GM19328 (cell line): ENCODE measurements around the gene TSHZ2.
"Not testable (repeated sequence)": the region's sequence is repeated elsewhere in the genome, so short reads cannot be mapped to it uniquely, and the experiment has no call there.

ENCODE experiments used
- ATAC-seq: cut with Tn5 transposase; IDR thresholded peaks from one replicate; pipeline ENCODE4 v1.9.1; 2021; ENCODE audit warnings: mild to moderate bottlenecking, moderate library complexity; ENCODE audit not compliant: unreplicated experiment

The TSHZ2 gene

DNA sequence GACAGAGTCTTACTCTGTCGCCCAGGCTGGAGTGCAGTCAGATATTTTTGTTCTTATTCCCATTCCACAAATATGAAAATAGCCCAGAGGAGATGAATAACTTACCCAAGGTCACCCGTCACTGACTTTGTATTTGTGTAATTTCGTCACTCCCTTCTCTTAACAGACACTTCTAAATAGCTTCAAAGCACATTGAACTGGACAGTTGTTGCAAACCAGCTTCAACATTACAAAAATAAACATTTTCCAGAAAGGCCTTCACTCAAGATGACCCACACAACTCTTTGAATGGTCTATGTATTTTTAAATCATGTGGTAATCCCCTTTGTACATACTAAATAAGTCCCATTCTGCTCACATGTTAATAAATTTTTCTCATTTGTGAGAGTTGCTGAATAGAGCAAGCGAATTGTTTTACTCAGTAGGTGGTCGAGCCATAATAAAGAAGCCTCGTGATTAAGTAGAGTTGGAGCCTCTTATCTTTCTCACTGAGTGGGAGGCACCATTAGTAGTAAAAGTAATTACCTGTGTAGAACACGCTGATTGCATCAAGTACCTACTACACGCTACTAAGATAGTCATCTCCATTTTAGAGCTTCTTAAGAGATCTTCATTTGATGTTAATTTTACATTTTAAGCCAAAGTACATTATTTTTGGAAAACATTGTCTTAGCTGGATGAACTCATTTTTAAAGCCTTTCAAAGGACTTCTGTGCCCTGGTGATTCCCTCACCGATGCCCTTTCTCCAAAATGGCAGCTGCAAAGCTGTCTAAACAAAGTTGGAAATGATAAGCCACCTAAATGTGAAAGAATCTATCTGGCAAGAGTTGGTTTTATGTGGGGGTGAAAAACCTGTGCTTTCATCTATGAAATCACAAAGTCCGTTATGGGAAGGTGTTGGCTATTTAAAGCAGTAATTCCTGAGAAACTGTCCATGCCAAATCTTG lies 110.0 kb downstream of the TSHZ2 start:
- no peak for ATAC-seq

DNA sequence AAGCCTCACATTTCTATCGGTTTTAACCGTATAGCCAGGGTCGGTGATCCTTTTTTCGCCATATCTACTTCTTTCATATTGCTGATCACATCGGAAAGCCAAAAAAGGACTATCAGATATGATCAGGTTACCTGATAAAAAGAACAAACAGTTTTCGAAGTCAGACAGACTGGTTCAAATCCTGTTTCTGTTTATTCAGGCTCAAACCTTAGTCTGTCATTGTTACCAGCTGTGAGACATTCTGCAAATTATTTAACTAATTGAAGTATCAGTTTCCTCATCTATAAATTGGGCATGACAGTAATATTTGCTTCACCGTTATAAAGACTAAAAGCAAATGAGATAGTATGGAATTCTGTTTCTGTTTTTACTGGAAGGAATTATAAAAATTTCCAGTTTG lies 111.3 kb downstream of the TSHZ2 start:
- no peak for ATAC-seq

DNA sequence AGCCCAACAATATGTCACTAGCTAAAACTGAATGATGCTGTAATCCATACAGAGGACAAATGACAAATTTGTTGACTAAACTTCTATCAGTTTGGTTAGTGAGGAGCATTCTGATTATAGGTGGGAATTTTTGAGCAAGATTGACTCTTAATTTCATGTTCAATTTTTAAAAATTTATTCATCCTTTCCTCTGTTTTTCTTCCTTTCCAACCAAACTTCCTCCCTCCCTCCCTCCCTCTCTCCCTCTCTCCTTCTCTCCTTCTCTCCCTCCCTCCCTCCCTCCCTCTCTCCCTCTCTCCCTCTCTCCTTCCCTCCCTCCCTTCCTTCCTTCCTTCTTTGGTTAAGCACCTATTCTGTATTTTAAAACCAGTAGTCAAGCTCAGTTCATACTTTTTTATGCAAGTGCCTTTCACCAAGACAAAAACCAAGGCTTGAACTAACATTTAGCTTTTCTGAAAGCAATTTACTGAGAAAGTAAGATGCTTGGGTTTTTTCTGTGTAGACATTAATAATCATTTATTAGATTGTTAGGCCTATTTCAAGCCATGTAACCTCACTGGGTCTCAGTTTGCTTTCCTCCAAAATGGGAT lies 112.3 kb downstream of the TSHZ2 start:
- no peak for ATAC-seq

DNA sequence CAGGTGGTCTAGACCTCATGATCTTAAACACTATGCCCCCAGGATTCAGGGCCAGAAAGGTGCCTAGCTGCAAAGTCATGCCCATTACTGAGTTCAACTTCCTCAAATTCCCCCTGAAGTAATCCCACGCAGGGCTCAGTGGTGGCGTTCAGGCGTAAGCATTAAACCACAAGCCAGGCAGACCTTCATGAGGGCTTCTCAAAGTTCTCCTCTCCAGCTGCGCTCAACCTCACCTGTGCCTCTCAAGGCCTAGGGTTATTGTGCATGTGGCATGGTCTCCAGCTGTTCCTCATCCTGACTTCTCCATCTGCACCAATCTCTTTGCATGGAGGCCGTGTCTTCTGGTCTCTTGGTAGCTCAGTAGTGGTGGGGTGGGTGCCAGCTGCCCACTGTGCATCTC lies 113.6 kb downstream of the TSHZ2 start:
- no peak for ATAC-seq

DNA sequence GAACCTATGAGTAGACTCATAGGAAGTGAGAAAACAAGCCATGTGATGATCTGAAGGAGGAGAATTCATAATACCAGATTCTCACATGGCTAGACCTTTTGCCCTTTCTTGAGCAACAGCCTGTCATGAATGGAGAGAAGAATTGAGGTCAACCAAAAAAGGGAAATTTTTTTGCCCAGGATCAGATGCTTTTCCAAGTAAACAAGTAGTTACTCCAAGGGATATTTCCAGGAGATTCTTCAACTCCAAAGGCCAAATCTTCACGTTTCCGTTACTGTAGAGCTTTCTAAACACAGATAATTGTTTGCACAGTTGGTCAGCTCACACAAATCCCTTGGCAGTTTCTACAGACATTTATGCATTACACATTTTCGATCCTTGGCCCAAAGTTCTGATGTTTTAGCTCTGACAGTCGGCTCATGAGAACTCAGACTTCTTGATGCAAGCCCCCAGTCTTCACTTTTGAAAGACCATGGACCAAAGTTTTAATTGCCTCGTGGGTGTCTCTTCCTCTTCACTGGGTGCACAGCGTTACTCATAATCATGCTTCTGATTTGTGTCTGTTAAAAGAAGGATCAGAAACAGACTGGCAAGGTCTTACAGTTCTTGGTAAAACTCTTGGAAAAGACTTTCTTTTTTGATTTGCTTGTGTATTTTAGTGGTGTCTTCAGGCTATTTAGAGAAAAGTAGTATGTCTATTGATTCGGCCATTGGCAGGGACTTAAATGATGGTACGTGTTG lies 115.0 kb downstream of the TSHZ2 start:
- no peak for ATAC-seq

DNA sequence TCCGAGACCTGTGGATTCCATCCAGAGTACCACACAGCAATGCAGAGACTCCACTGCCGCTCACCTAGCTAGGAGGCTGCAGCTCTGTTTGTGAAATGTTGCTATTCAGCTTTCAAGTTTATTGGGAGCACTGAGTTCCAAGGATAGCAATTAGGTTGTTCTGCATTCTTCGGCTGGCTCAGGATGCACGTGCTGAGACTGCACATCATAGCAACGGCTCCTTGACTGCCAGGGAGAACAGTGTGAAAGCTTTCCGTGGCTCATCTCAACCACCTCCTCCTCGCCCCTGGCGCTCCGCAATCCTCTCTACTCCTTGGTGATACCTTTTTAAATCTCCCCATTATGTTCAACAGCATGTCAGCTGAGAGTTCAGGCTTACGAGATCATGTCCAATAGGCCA lies 116.6 kb downstream of the TSHZ2 start:
- ATAC-seq: no peak

DNA sequence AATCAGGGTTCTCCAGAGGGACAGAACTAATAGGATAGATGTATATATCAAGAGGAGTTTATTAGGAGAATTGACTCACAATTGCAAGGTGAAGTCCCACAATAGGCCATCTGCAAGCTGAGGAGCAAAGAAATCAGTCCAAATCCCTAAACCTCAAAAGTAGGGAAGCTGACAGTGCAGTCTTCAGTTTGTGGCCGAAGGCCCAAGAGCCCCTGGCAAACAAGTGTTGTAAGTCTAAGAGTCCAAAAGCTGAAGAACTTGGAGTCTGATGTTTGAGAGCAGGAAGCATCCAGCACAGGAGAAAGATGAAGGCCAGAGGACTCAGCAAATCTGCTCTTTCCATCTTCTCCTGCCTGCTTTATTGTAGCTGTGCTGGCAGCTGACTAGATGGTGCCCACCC lies 117.7 kb downstream of the TSHZ2 start:
- ATAC-seq: not testable (repeated sequence)

DNA sequence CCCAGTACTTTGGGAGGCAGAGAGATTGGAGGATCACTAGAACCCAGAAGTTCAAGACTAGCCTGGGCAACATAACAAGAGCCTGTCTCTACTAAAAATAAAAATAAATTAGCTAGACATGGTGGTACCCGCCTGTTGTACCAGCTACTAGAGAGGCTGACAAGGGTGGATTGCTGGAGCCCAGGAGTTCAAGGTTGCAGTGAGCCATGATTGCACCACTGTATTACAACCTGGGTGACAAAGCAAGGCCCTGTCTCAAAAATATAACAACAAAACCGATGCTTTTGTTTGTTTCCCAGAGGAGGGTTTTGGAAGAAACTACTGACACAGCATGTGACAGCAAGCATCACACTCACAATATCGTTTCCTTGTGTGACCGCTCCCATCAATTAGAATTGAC lies 119.6 kb downstream of the TSHZ2 start:
- no peak for ATAC-seq

DNA sequence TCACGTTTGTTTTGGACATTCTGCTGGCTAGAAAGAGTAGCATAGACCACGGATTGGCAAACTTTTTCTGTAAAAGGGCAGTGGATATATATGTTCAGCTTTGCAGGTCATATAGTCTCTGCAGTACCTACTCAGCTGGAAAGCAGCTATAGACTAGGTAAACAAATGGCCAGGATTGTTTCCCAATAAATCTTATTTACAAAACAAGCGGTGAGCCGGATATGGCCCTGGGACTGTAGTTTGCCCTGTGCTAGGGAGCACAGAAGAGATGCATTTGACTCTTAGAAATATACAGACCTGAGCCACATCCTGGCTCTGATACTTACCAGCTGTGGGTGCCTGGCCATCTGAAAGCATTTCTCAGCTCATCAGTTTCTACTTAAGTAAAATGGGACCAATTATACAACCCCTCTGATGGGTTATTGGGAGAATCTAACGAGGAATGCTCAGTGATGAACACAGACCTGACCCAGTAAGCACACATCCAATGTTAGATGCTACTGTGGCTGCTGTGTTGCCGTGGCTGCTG lies 120.7 kb downstream of the TSHZ2 start:
- no peak for ATAC-seq

DNA sequence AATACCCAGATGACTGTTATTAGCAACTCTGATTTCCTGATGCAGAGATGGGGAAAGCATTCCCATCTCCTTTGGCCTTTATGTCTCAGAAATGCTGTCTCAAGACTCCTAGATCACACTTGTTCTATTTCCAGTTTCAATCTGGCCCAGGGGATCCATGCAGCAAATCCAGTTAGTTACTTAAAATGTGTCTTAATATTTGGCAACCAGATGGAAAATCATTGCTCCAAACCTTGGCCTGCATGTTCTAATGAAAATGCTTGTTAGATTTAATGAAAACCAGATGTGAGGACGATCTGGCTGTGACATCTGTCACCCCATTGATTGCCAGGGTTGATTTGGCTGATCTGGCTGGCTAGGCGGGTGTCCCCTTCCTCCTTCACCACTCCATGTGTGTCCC lies 125.2 kb downstream of the TSHZ2 start:
- ATAC-seq: no peak

DNA sequence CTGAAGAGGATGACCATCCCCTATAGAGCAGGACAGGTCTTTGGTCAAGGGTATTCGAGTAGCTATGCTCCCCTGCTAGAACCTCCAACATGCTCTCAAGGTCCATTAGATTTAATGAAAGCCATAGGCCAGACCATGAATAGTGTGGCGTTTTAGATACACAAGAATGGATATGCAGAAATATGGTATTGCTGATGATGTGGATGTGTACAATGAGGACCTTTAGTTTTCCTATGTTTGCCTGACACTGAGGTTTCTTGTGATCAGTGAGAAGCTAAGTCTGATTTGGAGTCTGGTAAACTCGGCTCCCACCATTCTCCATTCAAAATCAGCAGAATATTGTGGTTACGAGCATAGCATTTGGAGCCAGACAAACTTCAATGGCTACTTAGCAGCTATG lies 125.6 kb downstream of the TSHZ2 start:
- no peak for ATAC-seq

DNA sequence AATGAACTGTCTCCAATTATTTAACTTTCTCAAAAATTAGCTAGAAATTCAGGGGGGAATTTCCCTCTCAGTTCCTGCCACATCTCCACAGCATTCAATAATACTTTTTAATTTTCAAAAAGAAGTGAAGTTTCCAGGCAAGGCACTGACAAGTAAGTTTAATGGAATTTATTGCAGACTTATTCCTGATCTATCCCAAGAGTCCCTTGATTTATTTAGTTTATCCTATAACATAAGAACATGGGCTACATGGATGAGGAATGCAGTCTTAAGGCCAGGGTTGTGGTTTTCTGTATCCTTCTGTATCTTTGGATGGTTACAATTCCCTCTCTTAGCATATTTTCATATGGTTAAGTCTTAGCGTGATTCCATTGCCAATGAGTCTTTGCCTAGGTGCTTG lies 126.5 kb downstream of the TSHZ2 start:
- ATAC-seq: no peak

DNA sequence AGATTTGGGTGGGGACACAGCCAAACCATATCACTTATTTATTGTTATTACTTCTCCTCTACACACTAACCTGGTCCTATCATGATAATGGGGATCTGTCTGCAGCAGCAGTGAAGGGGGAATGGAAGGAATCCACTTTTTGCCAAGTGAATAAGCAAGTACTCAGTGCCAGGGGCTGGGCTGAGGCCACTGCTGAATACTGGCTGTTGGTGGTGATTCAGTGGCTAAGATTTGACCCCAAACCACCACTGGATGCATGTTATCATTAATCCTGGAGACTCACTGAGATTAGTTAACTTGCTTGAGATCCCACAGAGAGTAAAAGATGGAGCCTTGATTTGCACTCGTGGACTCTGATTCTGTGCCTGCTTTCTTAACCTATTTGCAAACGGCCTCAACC lies 127.7 kb downstream of the TSHZ2 start:
- ATAC-seq: no peak

DNA sequence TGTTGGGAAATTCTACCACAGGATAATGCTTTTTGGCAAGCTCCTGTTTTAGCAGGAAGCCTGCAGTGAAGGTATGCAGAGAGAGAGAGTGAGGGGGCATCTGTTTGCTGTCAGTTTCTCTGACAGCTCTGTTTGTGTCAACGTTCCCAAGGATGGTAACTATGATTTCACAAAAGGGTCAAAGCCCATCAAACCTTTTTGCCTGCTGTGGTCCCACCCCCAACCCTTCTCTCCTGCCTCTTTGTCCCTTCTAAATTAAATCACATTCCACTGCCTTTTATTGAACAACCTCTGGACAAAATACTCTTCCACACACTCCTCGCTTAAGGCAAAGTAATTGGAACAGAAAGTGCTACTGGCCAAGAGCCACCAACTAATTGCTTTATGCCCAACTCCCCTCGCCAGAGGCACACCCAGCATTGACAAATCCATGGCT lies 128.3 kb downstream of the TSHZ2 start:
- ATAC-seq: no peak

DNA sequence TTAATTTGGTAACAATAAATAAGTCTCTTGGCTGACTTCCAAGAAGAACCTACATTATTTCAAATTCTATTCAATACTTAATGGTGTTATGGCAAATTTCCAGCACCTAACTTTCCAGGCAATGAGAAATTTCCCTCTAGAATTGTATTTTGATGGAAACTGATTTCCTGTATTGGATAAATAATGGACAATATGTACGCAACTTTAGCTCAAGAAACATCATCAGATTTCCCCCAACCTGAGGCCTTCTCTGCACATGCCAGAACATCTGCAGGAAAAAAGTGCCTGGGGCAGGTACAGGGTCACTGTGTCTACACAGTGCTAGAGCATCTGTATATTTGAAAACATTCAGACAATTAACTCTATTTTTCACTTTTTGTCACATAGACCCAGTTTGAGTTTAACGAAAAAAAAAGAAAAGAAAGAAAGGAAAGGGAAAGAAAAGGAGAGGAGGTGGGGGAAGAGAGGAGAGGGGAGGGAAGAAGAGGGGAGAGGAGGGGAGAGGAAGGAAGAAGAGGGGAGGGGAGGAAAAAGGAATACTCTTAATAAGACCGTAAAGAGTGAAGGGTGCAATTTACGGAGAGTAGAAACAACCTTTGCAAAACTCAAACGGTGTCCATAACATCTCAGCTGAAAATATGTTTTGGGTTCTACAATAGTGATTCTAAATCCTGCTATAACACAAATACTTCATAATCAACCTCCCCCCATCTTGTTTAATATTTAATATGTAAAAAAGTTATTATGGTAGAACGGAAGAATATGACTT lies 130.0 kb downstream of the TSHZ2 start:
- no peak for ATAC-seq

DNA sequence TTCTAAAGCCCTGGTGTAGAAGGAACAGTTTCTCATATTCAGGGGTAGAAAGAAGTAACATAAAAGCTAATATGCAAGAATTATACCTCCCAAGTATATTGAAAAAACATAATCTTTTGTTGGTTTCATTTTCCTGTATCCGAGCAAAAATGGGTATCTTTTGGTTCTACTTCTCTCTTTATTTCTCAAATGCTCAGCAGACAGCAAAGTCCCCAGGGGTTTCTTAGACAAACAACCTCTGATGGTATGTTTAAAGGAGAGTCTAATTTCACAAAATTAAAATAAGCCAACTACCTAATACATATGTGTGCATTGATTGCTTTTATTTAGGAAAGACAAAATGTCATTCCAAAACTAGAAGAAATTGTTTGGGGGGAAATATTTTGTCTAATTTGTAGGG lies 131.0 kb downstream of the TSHZ2 start:
- no peak for ATAC-seq

DNA sequence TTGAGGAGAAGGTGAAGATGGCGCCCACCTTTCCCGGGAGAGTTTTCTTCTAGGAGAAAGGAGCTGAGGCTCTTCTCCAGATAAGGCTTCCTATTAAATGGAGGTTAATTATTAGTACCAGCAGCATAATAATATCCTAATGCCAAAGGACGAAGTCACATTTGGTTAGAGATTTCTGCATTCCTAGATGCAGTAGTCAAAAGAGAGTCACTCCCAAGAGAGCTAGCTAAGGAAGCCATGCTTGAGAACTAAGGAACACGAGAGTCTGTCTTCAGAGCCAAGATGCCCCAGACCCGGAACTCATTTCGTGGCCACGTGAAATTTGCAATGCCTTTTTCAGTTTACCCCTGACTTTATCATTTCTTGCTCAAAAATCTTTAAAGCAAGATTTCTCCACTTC lies 132.7 kb downstream of the TSHZ2 start:
- no peak for ATAC-seq

DNA sequence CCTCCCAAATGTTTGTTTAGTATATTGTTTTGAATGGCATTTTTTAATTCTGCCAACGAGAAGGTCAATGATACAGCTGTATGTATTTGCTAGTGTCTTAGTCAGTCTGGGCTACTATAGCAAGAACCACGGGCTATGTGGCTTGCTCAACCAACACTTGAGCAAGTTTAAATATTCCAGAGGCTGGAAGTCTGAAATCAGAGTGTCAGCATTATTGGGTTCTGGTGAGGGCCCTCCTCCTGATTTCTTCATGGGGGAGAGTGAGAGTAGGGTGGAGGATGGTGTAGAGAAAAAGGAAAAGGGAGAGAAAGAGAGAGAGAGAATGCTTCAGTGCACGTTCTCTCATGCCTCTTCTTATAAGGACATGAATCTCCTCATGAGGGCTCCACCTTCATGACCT lies 144.6 kb downstream of the TSHZ2 start:
- ATAC-seq: no peak

DNA sequence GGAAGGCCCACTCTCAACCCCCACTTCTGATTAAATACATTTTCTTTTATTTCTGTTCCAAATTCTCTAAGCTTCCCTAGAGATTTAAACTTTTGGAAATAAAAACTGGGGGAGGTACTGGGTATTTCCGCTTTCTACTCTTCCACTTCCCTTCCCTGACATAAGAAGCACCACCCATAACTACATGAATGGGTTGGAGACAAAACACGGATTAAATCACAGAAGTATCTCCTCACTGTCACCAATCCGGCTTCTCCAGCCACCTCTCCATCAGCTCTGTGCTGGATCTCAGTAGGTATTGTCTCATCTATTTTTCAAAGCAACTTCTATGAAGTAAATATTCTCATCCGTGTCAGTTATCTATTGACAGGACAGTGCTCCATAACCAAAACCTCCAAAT lies 150.7 kb downstream of the TSHZ2 start:
- ATAC-seq: no peak

DNA sequence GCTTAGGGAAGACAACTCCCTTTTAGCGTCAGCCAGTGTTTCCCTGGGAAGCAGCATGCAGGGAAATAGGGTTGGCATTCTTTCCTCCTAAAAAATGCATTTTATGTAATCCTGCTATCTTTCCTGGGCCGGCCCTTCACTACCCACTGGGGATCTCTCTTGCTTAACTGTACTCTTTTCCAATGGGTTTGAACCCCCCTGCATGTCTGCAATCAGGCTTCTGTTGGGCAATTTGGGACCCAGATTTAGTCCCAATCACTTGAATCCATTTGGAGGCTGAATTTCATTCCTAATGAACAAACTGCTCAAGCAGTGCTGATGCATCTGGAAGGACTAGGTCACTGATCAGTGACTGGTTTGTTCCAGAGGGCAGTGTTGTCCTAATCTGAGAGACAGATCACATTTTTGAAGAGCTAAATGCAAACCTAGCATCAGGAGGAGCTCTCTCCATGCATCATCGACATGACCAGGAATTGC lies 152.0 kb downstream of the TSHZ2 start:
- ATAC-seq: no peak

DNA sequence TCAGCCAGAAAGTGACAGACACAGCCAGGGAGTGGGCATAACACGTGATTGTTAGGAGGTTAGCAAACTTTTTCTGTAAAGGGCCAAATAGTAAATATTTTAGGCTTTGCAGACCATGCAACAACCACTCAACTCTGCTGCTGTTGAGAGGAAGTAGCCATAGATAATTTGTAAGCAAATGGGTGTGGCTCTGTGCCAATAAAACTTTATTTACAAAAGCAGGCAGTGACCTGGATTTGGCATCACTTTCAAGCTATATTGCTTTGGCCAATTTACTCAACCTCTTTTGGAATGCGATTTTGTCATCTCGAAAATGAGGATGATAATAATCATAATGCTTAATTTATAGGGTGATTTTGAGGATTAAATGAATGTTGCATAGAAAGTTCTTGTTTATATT lies 152.6 kb downstream of the TSHZ2 start:
- ATAC-seq: no peak
